ENCODE measurements around the gene NCR1.
"Not testable (repeated sequence)": the region's sequence is repeated elsewhere in the genome, so short reads cannot be mapped to it uniquely, and the experiment has no call there.

- not testable (repeated sequence) for TF ChIP-seq EZH2phosphoT487, CTCF (IDR thresholded peaks at IDR 0.05)
Observed at GRCh38 chr19:54943772-54944361, 37.9 kb downstream of the NCR1 start.
